ENCODE results near the gene DPYSL5.

DPYSL5 gene

GRCh38 chr2:26950246-26950645 is 102.3 kb downstream of the DPYSL5 start:
- H3K27me3 ChIP-seq (ENCODE audit: insufficient read depth, low read length, poor library complexity, severe bottlenecking): no peaks in the 10 kb centered on the region
- no peaks in the 10 kb centered on the region for H3K79me2 ChIP-seq (ENCODE audit: insufficient read depth, low read length)
- no peaks in the 10 kb centered on the region for H3K36me3 ChIP-seq (ENCODE audit: insufficient read depth, low read length)
- no peaks in the 10 kb centered on the region for H3K9me3 ChIP-seq (ENCODE audit: insufficient read depth, low read depth, low read length)
- H3F3A ChIP-seq (ENCODE audit: low read depth): no peaks in the 10 kb centered on the region
- H4K20me1 ChIP-seq (ENCODE audit: insufficient read depth, low read length, poor library complexity, severe bottlenecking): no peaks in the 10 kb centered on the region
- no peaks in the 10 kb centered on the region for H3K9me2 ChIP-seq (replicated peaks; ENCODE audit: low read depth, low read length)
- H2AFZ ChIP-seq (ENCODE audit: low read length): no peak overlapping the region
- H3K4me2 ChIP-seq (ENCODE audit: low read depth, low read length, poor library complexity, severe bottlenecking): no peak overlapping the region
- H3K9ac ChIP-seq (ENCODE audit: low read depth, low read length, poor library complexity, severe bottlenecking): no peak overlapping the region
- H3K4me3 ChIP-seq (ENCODE audit: low read length, poor library complexity, severe bottlenecking): no peak overlapping the region
- TF ChIP-seq CTCF (conservative IDR thresholded peaks at IDR 0.05; ENCODE audit: low read length) (no peak), EZH2phosphoT487 (IDR thresholded peaks at IDR 0.05; ENCODE audit: borderline replicate concordance) (no peak)
- H3K4me1 ChIP-seq (ENCODE audit: insufficient read depth, low read length, poor library complexity, severe bottlenecking): no peaks in the 10 kb centered on the region

GRCh38 chr2:26951236-26951635 is 103.3 kb downstream of the DPYSL5 start:
- no peaks in the 10 kb centered on the region for H3K36me3 ChIP-seq (ENCODE audit: insufficient read depth, low read length)
- H3K4me2 ChIP-seq (ENCODE audit: low read depth, low read length, poor library complexity, severe bottlenecking): no peak overlapping the region
- no peak overlapping the region for H3K9ac ChIP-seq (ENCODE audit: low read depth, low read length, poor library complexity, severe bottlenecking)
- no peaks in the 10 kb centered on the region for H4K20me1 ChIP-seq (ENCODE audit: insufficient read depth, low read length, poor library complexity, severe bottlenecking)
- TF ChIP-seq CTCF (conservative IDR thresholded peaks at IDR 0.05; ENCODE audit: low read length) (no peak), EZH2phosphoT487 (IDR thresholded peaks at IDR 0.05; ENCODE audit: borderline replicate concordance) (no peak)
- no peaks in the 10 kb centered on the region for H3K27me3 ChIP-seq (ENCODE audit: insufficient read depth, low read length, poor library complexity, severe bottlenecking)
- H3F3A ChIP-seq (ENCODE audit: low read depth): no peaks in the 10 kb centered on the region
- no peaks in the 10 kb centered on the region for H3K79me2 ChIP-seq (ENCODE audit: insufficient read depth, low read length)
- no peaks in the 10 kb centered on the region for H3K9me2 ChIP-seq (replicated peaks; ENCODE audit: low read depth, low read length)
- H3K4me3 ChIP-seq (ENCODE audit: low read length, poor library complexity, severe bottlenecking): no peak overlapping the region
- no peak overlapping the region for H2AFZ ChIP-seq (ENCODE audit: low read length)
- H3K4me1 ChIP-seq (ENCODE audit: insufficient read depth, low read length, poor library complexity, severe bottlenecking): no peaks in the 10 kb centered on the region
- H3K9me3 ChIP-seq (ENCODE audit: insufficient read depth, low read depth, low read length): no peaks in the 10 kb centered on the region

GRCh38 chr2:26952374-26952773 is 104.4 kb downstream of the DPYSL5 start:
- Histone ChIP-seq H3K79me2 (ENCODE audit: insufficient read depth, low read length) (no peaks in the 10 kb centered on the region), H3K4me3 (ENCODE audit: low read length, poor library complexity, severe bottlenecking) (no peak overlapping the region), H2AFZ (ENCODE audit: low read length) (no peak overlapping the region), H3F3A (ENCODE audit: low read depth) (no peaks in the 10 kb centered on the region), H3K9me2 (replicated peaks; ENCODE audit: low read depth, low read length) (no peaks in the 10 kb centered on the region), H3K9ac (ENCODE audit: low read depth, low read length, poor library complexity, severe bottlenecking) (no peak overlapping the region), H3K36me3 (ENCODE audit: insufficient read depth, low read length) (no peaks in the 10 kb centered on the region), H3K9me3 (ENCODE audit: insufficient read depth, low read depth, low read length) (no peaks in the 10 kb centered on the region), H3K4me1 (ENCODE audit: insufficient read depth, low read length, poor library complexity, severe bottlenecking) (no peaks in the 10 kb centered on the region), H4K20me1 (ENCODE audit: insufficient read depth, low read length, poor library complexity, severe bottlenecking) (no peaks in the 10 kb centered on the region), H3K27me3 (ENCODE audit: insufficient read depth, low read length, poor library complexity, severe bottlenecking) (no peaks in the 10 kb centered on the region), H3K4me2 (ENCODE audit: low read depth, low read length, poor library complexity, severe bottlenecking) (no peak overlapping the region)
- TF ChIP-seq CTCF (conservative IDR thresholded peaks at IDR 0.05; ENCODE audit: low read length): no peak
- TF ChIP-seq EZH2phosphoT487 (IDR thresholded peaks at IDR 0.05; ENCODE audit: borderline replicate concordance): no peak
